ENCODE results near the gene DRC7.

DRC7 gene

DNA sequence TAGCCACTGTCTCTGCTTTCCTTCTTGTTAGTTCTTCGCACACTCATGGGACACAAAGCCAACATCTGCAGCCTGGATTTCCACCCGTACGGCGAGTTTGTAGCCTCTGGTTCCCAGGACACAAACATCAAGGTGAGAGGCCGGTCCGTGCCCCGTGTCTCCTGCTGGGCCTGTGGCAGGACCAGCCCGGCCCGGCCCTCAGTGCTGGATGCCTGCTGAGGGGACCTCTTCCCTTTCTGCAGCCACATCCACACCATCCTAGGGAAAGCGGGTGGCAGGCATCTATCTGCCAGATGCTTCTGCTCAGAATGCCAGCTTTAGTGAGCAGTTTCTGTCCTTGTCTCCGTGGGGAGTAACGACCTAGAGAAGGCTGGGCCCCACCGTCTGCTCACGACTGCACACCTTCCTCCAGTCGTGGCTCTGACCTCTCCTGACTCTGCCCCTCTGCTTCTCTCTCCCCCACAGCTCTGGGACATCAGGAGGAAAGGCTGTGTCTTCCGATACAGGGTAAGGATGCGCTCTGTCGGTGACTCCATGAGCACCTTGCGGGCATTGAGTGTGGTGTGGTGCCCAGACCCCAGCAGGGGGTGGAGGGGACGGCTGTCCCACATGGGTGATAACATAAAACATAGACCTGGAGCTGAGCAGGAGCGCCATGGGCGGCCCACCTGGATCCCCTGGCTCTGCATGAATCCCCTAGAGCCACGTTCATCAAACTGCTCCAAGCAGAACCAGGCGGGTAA lies 56.4 kb downstream of the DRC7 start:
- TF ChIP-seq POLR2AphosphoS5 (IDR thresholded peaks at IDR 0.05; ENCODE audit: low read depth, low read length), result no peak
- no peak for TF ChIP-seq TAF1 (IDR thresholded peaks at IDR 0.05; ENCODE audit: low read depth, low read length)
- TF ChIP-seq POU2F2 (IDR thresholded peaks at IDR 0.05; ENCODE audit: low read depth, low read length), result no peak
- no peak for TF ChIP-seq PAX5 (IDR thresholded peaks at IDR 0.05; ENCODE audit: insufficient read depth, low read length, severe bottlenecking)
- no peak for TF ChIP-seq SPI1 (IDR thresholded peaks at IDR 0.05; ENCODE audit: low read depth, low read length)
- TF ChIP-seq POLR2A (IDR thresholded peaks at IDR 0.05; ENCODE audit: low read depth, low read length), result no peak
- FAIRE-seq, result no peak
- DNase-seq (ENCODE audit: insufficient read length, low spot score), result no peak

DNA sequence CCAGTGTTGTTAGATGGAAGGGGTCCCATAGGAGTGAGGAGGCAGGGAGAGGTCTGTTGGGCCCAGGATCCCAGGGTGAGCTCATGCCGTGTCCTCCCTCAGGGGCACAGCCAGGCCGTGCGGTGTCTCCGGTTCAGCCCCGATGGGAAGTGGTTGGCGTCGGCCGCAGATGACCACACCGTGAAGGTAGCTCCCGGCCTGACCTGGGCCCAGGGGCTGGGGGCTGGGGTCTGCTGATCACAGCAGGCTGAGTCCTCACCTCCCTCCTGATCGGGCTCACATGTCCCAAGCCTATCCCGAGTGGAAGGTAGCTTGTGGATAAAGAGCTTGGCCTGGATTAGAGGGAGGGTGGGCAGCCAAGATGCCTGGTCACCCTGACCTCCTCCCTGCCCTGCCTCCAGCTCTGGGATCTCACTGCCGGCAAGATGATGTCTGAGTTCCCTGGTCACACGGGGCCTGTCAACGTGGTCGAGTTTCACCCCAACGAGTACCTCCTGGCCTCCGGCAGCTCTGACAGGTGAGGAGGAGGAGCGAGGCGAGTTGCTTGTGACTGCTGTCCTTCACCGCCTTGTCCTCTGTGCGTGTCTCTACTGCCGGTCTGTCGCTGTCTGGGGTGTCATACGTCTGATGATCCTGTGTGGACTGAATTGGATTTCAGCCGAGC lies 57.1 kb downstream of the DRC7 start:
- no peak for FAIRE-seq
- no peak for TF ChIP-seq SPI1 (IDR thresholded peaks at IDR 0.05; ENCODE audit: low read depth, low read length)
- no peak for TF ChIP-seq POU2F2 (IDR thresholded peaks at IDR 0.05; ENCODE audit: low read depth, low read length)
- TF ChIP-seq PAX5 (IDR thresholded peaks at IDR 0.05; ENCODE audit: insufficient read depth, low read length, severe bottlenecking), result no peak
- TF ChIP-seq POLR2AphosphoS5 (IDR thresholded peaks at IDR 0.05; ENCODE audit: low read depth, low read length), result no peak
- TF ChIP-seq TAF1 (IDR thresholded peaks at IDR 0.05; ENCODE audit: low read depth, low read length), result no peak
- no peak for TF ChIP-seq POLR2A (IDR thresholded peaks at IDR 0.05; ENCODE audit: low read depth, low read length)
- DNase-seq (ENCODE audit: insufficient read length, low spot score), result no peak

DNA sequence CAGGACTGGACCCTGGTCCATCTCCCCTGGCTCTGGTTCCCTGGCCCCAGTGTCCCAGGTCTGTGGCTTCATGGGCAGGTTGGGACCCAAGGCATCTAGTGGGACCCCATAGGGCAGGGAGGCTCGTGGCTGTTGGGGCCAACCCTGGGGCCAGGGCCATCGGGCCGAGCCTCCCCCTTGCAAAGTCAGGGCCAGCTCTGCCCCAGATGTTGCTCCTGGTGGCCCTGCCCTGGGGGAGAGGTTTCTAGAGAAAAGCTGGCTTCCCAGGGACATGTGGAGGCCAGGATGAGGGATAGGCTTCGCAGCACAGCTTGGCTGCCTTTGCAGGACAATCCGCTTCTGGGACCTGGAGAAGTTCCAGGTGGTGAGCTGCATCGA lies 57.6 kb downstream of the DRC7 start:
- DNase-seq (ENCODE audit: insufficient read length, low spot score) (no peak), FAIRE-seq (no peak)
- TF ChIP-seq POU2F2 (IDR thresholded peaks at IDR 0.05; ENCODE audit: low read depth, low read length) (no peak), TAF1 (IDR thresholded peaks at IDR 0.05; ENCODE audit: low read depth, low read length) (no peak), PAX5 (IDR thresholded peaks at IDR 0.05; ENCODE audit: insufficient read depth, low read length, severe bottlenecking) (no peak), SPI1 (IDR thresholded peaks at IDR 0.05; ENCODE audit: low read depth, low read length) (no peak), POLR2A (IDR thresholded peaks at IDR 0.05; ENCODE audit: low read depth, low read length) (no peak), POLR2AphosphoS5 (IDR thresholded peaks at IDR 0.05; ENCODE audit: low read depth, low read length) (no peak)

DNA sequence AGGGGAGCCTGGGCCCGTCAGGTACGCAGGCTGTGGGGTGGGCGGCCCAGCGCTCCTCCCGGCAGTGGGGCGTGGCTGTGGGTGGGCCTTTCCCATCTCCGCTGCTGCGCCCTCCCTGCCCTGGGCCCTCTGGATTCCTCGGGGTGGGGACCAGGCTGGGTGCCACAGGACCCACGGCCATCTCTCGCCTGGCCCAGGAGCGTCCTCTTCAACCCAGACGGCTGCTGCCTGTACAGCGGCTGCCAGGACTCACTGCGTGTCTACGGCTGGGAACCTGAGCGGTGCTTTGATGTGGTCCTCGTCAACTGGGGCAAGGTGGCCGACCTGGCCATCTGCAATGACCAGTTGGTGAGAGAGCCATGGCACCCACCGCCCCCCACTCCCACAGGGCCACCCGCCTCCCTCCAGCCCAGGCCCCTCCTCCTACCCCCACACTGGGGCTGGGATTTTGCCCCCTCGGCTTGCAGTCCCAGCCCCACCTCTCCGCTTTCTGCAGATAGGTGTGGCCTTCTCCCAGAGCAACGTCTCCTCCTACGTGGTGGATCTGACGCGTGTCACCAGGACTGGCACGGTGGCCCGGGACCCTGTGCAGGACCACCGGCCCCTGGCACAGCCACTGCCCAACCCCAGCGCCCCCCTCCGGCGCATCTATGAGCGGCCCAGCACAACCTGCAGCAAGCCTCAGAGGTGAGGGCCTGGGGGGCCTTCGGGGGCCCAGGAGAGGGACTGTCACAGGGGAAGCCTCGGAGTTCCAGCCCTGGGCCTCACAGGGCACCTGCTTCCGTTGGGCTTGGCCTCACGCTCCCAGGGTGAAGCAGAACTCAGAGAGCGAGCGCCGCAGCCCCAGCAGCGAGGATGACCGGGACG lies 58.2 kb downstream of the DRC7 start:
- TF ChIP-seq PAX5 (IDR thresholded peaks at IDR 0.05; ENCODE audit: insufficient read depth, low read length, severe bottlenecking) (no peak), TAF1 (IDR thresholded peaks at IDR 0.05; ENCODE audit: low read depth, low read length) (no peak), POU2F2 (IDR thresholded peaks at IDR 0.05; ENCODE audit: low read depth, low read length) (no peak), POLR2AphosphoS5 (IDR thresholded peaks at IDR 0.05; ENCODE audit: low read depth, low read length) (no peak), POLR2A (IDR thresholded peaks at IDR 0.05; ENCODE audit: low read depth, low read length) (no peak), SPI1 (IDR thresholded peaks at IDR 0.05; ENCODE audit: low read depth, low read length) (no peak)
- FAIRE-seq (no peak), DNase-seq (ENCODE audit: insufficient read length, low spot score) (no peak)

DNA sequence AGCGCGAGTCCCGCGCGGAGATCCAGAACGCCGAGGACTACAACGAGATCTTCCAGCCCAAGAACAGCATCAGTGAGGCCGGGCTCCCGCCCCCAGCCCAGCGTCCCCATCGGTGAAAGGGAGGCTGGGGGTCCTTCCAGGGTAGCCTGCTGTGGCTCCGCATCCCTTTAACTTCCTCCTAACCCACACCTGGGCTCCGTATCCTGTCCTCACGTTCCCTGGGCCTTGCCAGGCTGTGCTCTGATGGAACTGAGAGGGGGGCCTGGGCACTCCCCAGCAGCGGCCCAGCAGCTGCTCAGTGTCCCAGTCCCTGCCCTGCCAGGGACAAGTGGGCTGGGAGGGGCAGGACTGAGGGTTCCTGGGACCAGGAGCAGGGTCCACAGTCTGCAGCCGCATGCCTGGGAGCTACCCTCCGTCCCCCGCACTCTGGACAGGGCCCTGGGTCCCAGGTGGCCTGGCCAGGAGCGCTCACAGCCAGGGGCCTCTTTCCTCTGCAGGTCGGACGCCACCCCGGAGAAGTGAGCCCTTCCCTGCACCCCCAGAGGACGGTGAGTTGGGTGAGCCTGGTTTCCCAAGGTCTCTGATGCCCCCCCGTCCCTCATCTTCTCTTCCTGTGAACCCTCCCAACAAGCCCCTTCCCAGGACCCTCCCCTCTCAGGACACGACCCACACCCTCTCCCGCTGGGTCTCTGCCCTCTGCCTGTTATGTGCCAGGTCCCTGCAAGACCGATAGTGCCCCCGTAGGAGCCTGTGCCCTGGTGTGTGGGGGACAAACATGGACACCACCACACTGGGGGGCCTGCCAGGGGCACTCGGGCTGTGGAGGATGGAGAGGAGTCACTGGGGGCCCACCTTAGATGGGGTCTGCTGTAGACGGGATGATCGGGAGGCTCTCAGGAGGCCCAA lies 59.1 kb downstream of the DRC7 start:
- no peak for TF ChIP-seq POU2F2 (IDR thresholded peaks at IDR 0.05; ENCODE audit: low read depth, low read length)
- TF ChIP-seq PAX5 (IDR thresholded peaks at IDR 0.05; ENCODE audit: insufficient read depth, low read length, severe bottlenecking), result no peak
- TF ChIP-seq SPI1 (IDR thresholded peaks at IDR 0.05; ENCODE audit: low read depth, low read length), result no peak
- no peak for TF ChIP-seq POLR2AphosphoS5 (IDR thresholded peaks at IDR 0.05; ENCODE audit: low read depth, low read length)
- TF ChIP-seq POLR2A (IDR thresholded peaks at IDR 0.05; ENCODE audit: low read depth, low read length), result no peak
- TF ChIP-seq TAF1 (IDR thresholded peaks at IDR 0.05; ENCODE audit: low read depth, low read length), result no peak
- DNase-seq (ENCODE audit: insufficient read length, low spot score), result no peak
- FAIRE-seq, result no peak

DNA sequence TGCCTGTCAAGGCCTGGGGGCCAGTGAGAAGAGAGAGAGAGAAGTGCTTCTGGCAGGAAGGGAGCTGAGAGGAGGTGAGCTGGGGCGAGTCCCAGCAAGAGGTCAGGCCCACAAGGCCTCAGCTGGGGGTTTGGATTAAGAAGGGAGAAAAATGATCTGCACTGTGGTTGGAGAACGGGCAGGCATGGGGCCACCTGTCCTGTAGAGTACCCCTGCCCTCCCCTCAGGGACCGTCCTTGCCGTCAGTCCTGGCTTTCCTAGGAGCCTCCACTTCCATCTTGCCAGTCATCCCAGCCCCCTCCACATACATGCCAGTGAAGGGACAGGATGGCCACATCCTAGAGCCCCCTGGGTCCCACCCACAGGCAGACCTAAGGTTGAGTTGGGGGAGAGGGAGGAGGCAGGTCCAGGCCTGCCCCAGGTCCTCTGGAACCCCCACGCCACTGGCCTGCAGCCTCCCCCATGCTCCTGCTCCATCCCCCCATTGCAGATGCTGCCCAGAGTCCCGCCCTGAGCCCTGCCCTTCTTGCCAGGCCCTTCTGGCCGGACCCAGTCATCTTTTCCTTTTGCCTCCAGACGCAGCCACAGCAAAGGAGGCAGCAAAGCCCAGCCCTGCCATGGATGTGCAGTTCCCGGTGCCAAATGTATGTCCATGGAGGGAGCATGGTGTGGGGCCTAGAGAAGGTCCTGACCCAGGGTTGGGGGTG lies 59.9 kb downstream of the DRC7 start:
- DNase-seq (ENCODE audit: insufficient read length, low spot score) (no peak), FAIRE-seq (no peak)
- TF ChIP-seq PAX5 (IDR thresholded peaks at IDR 0.05; ENCODE audit: insufficient read depth, low read length, severe bottlenecking), result no peak
- TF ChIP-seq TAF1 (IDR thresholded peaks at IDR 0.05; ENCODE audit: low read depth, low read length), result no peak
- TF ChIP-seq POLR2A (IDR thresholded peaks at IDR 0.05; ENCODE audit: low read depth, low read length), result no peak
- no peak for TF ChIP-seq SPI1 (IDR thresholded peaks at IDR 0.05; ENCODE audit: low read depth, low read length)
- no peak for TF ChIP-seq POU2F2 (IDR thresholded peaks at IDR 0.05; ENCODE audit: low read depth, low read length)
- no peak for TF ChIP-seq POLR2AphosphoS5 (IDR thresholded peaks at IDR 0.05; ENCODE audit: low read depth, low read length)

DNA sequence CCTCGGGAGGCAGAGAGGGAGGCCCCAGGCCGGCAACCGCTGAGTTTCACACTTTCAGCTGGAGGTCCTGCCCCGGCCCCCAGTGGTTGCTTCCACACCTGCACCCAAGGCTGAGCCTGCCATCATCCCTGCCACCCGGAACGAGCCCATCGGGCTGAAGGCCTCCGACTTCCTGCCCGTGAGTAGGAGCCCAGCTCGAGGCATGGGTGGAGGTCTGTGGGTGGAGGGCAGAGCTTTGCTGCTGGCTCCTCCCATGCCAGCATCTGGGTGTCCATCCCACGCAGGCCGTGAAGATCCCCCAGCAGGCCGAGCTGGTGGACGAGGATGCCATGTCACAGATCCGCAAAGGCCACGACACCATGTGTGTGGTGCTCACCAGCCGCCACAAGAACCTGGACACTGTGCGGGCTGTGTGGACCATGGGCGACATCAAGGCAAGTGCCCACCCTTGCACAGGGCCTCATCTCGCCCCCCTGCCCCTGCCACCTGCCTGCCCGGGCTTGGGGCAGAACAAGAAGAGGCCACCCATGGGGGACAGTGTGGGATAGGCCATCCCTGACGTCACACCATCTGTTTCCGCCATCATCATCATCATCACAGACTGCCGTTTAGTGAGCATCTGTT lies 60.6 kb downstream of the DRC7 start:
- FAIRE-seq, result no peak
- no peak for TF ChIP-seq PAX5 (IDR thresholded peaks at IDR 0.05; ENCODE audit: insufficient read depth, low read length, severe bottlenecking)
- no peak for DNase-seq (ENCODE audit: insufficient read length, low spot score)
